Astrocyte (in vitro differentiated cells and primary cell): ENCODE results near the gene METTL15.

Source experiments
- CTCF ChIP-seq: IDR thresholded peaks from 2 replicates; pipeline ENCODE4 v1.5.1; 2011; ENCODE audit warnings: low read depth, mild to moderate bottlenecking, inconsistent platforms, low read length, moderate library complexity; ENCODE audit not compliant: insufficient read depth
- EZH2 ChIP-seq: IDR thresholded peaks from 2 replicates; pipeline ENCODE4 v1.6.1; 2012; ENCODE audit warnings: mild to moderate bottlenecking, low read length, inconsistent platforms; ENCODE audit not compliant: insufficient read depth

GRCh38 chr11:28259177-28259843, 151.1 kb downstream of the METTL15 start:
- TF ChIP-seq CTCF (no peak), EZH2 (no peak)
